ENCODE results near the gene KDM5D.
A peak's percentile ranks its signal among the peaks of the same experiment; 100 is the strongest.

KDM5D gene

DNA sequence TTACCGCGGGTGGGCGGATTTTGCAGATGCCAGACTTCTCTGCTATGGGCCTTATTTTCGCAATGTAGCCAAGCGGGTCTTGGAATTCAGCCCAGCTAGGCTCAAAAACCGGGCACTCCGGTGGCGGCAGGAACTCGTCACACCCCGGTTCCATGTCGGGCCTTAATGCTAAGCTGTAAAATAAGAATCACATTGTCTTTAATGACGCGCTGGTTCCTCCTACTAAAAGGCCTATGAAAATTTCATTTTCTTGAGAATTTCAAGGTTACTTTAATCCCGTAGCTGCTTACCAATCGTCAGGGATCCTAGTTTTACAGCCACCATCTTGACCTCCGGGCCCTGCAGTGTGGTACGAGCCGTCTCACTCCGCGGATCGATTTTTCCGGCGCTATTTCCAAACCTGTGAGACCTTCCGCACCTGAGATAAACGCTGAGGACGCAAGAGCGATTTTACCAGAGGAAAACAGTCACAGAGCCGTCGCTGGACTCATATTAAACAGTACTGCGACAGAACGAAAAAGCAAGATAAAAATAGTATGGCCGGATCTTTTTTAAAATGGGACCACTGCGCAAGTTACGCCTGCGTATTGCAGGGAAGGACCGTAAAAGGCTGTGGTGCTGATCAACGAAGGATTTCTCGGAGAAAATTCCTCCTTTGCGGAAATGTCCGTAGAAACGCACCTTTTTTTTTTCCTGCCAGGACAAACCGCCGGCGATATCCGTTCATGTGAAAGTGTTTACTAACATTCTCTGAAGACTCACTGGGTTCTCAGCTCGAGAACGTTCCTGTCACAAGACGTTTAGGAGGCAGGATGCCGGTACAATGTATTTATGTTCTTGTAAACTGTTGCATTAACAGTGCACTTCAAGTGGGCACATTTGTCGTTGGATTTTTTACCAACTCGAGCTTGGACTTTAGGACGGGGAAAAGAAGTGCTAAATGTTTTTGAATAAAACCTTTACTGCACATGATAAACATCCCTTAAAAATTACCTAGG lies at the start of gene KDM5D:
KDM5D (minus strand) TSS at position 346 of the 998 bp plus-strand sequence; CDS start at position 154, 192 bp downstream.
- DNase-seq = peak; percentile 52 to 62 (median 59)

DNA sequence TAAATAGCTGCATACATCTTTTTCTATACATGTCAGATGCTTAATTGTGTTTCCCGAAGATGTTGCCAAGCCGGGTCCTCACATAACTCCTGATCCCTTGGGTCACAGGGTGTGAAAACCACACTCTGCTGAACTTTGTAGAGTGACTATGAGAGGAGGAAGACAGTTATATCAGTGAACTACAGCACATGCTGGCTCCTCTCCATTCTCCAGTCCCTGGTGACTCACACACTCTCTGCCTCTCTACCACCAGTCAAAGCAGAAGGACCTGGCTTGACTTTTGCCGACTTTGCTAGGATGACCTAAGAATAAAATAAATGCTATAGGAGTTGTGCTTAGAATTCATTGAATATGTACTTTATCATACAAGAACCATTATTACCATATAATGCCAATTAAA lies 23.8 kb upstream of the KDM5D start:
- no peak for DNase-seq

- no peak for DNase-seq
These were observed 1.2 kb downstream of the KDM5D start for GRCh38 chrY:19743331-19743730.

DNA sequence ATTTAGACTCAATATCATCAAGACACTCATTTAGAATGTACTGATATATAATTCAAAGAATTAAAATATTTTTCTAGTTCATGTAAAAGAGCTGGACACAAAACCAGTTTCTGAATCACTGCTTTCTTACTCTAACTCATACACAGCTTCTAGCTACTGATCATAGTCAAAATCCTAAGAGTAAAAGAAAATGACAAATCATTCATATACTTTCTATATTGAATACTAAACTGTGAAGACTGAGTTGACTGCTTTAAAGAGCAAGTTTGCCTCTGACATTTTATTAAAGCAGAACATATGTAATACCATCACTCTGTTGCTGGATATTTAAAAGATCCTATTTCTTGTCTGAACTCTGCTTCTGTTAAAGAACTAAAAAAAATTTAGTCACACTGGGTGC lies 2.4 kb downstream of the KDM5D start:
- DNase-seq = no peak

DNA sequence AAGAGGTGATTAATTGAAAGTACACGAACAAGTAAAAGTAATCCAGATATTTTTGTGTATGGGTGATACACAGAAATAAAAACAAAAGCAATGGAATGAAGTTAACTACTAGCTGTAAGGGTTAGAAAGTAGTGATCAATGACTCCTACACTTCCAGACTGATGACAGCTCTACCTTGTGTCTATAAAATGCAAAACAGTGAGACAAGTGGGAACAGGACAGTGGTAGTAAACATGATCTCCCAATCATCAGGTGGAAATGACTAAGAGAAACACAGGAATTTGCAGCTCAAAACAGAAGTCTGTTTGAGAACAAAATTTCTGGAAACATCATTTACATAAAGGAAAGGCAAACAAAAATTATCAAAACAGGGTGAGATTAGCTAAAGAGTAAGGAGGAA lies 10.1 kb downstream of the KDM5D start:
- no peak for DNase-seq

- peak in 1 of 3 donors; percentile 3 for DNase-seq
These were observed 26.6 kb downstream of the KDM5D start for GRCh38 chrY:19717950-19718349.

DNA sequence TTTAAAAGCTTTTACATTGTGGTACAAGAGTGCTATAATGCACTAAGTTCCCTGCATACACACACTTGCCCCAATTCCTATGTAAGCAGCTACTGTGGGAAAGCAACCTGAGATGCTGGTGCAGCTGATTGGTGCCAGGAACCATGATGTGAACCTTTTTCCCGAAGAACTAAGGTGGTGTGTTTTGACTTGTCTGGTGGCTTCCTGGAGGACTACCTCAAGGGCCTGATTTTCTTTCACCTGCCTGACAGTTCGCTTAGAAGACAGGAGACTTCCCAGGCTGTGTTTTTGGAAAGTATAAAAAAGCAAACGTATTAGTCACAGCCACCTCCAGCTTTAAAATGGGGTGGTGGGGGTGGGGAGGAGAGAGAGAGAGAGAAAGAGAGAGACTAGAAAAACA lies 27.4 kb downstream of the KDM5D start:
- DNase-seq = no peak

- no peak for DNase-seq
These were observed 29.3 kb downstream of the KDM5D start for GRCh38 chrY:19715226-19715625.

GRCh38 chrY:19713430-19713829 lies 31.1 kb downstream of the KDM5D start:
- no peak for DNase-seq

DNA sequence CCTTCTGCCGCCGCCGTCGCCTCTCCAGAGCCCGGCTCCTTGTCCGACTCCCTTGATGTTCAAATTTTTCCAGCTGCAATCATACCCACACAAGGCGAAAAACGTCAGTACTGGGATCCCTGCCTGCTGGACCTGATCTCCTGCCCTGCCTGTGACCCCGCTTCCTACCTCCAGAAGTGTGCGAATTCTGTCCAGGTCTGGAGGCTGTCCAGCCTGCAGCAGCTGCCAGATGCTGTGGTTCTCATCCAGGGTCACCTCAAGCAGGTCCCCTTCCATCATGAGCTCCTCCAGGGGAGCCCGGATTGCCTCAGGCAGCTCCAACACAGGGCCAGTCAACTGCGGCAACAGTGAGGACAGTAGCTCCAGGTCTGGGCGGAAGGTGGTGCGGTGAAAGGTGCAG lies 38.3 kb downstream of the KDM5D start:
- no peak for DNase-seq

DNA sequence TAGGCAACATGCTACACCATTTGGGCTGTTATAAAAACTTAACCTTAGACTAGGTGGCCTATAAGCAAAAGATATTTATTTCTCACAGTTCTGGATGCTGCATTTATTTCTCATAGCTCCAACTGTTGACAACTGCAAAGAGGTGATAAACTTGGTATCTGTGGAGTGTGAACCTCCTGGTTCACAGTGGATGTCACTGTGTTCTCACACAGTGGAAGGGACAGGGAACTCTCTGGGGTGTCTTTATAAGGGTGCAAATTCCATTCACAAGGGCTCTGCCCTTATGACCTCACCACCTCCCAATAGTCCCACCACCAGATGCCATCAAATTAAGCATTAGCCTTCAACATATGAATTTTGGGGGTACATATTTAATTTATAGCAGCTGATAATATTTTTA lies 46.0 kb downstream of the KDM5D start:
- DNase-seq = no peak

GRCh38 chrY:19680821-19681220 lies 63.7 kb downstream of the KDM5D start:
- no peak for DNase-seq
